Measurements from ENCODE around the gene CXCR6. TPM values are rescaled to one million over a fixed set of nuclear protein-coding genes. Genes with fewer than 3 reads are reported as not detected.

CXCR6 gene
- total and polyA plus RNA-seq, 2 of the 13 experiments (the other 11 are each of a cell fraction or from before 2014, with no cell fraction given): not detected

DNA sequence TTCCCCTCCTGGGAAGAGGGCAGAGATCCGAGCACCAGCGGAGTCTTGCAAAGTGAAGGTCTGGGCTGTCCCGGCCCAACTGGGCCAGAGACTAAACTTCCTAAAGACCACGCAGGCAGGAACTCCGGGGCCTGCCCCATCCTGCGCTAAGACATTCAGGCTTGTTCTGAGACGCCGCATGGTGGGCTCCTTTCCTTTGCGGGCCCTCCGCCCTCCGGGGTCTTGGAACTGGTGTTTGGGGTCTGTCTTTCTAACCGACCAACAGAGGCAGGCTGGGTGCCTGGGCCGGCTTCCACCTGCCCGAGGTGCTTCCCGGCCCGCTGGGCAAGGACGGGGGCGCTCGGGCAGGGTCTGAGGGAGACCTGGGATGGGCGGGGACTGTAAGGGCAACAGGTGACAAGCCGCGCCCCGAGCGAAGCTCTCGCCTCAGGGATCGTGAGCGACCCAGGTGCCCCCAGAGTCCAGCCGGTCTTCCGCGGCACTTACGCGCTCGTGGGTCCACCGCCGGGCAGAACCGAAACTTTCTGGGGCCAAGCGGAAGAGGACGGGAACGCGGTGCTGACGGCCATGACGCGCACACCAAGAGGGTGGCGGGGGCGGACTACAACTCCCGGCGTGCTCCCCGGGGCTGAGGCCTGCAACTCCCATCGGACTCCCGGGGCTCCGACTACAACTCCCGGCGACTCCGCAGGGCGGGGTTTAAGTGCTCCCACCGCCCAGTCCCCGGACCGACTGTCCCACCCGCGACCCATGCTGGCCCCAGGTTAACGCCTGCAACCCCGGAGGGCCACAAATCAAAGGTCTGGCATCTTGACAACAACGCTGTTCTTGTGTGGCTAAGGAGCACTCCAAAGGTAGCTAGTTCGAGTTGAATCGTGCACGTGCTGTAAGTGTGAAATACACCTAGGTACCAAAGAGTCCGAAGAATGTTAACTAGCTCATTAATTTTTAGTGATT, 52.2 kb downstream of the CXCR6 start, which contains the start of gene FYCO1 (continued):
- TF ChIP-seq ZNF207 (IDR thresholded peaks at IDR 0.05; ENCODE audit: borderline replicate concordance) (no peak), ZNF720 (CRISPR knock-in tag; IDR thresholded peaks at IDR 0.05) (no peak), ZNF777 (CRISPR knock-in tag; IDR thresholded peaks at IDR 0.05) (no peak), GABPA (IDR thresholded peaks at IDR 0.05; ENCODE audit: low read depth, low read length) (peak; percentile 51), GABPA (CRISPR knock-in tag; IDR thresholded peaks at IDR 0.05; ENCODE audit: low read depth) (peak; percentile 77), ZEB1 (IDR thresholded peaks at IDR 0.05; ENCODE audit: insufficient replicate concordance, low read depth) (peak; percentile 71), ZNF251 (CRISPR knock-in tag; IDR thresholded peaks at IDR 0.05) (no peak), SNAI1 (CRISPR knock-in tag; IDR thresholded peaks at IDR 0.05; ENCODE audit: borderline replicate concordance) (0 out of 2 replicates have a peak, but pooled peaks have one; percentile 76), DPF2 (CRISPR knock-in tag; IDR thresholded peaks at IDR 0.05; ENCODE audit: borderline replicate concordance, low read depth) (no peak), EHMT2 (IDR thresholded peaks at IDR 0.05; ENCODE audit: borderline replicate concordance, low read depth, low read length) (no peak), SUZ12 (IDR thresholded peaks at IDR 0.05; ENCODE audit: low read depth, low read length) (peak; percentile 68)
- TF ChIP-seq, protein P1, sequence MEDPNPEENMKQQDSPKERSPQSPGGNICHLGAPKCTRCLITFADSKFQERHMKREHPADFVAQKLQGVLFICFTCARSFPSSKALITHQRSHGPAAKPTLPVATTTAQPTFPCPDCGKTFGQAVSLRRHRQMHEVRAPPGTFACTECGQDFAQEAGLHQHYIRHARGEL (CRISPR knock-in tag; IDR thresholded peaks at IDR 0.05): no peak
- TF ChIP-seq, protein P2, sequence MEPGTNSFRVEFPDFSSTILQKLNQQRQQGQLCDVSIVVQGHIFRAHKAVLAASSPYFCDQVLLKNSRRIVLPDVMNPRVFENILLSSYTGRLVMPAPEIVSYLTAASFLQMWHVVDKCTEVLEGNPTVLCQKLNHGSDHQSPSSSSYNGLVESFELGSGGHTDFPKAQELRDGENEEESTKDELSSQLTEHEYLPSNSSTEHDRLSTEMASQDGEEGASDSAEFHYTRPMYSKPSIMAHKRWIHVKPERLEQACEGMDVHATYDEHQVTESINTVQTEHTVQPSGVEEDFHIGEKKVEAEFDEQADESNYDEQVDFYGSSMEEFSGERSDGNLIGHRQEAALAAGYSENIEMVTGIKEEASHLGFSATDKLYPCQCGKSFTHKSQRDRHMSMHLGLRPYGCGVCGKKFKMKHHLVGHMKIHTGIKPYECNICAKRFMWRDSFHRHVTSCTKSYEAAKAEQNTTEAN (CRISPR knock-in tag; conservative IDR thresholded peaks at IDR 0.05): no peak
- TF ChIP-seq, protein P3, sequence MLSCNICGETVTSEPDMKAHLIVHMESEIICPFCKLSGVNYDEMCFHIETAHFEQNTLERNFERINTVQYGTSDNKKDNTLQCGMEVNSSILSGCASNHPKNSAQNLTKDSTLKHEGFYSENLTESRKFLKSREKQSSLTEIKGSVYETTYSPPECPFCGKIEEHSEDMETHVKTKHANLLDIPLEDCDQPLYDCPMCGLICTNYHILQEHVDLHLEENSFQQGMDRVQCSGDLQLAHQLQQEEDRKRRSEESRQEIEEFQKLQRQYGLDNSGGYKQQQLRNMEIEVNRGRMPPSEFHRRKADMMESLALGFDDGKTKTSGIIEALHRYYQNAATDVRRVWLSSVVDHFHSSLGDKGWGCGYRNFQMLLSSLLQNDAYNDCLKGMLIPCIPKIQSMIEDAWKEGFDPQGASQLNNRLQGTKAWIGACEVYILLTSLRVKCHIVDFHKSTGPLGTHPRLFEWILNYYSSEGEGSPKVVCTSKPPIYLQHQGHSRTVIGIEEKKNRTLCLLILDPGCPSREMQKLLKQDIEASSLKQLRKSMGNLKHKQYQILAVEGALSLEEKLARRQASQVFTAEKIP (CRISPR knock-in tag; IDR thresholded peaks at IDR 0.05; ENCODE audit: borderline replicate concordance): no peak
- TF ChIP-seq, protein P4, sequence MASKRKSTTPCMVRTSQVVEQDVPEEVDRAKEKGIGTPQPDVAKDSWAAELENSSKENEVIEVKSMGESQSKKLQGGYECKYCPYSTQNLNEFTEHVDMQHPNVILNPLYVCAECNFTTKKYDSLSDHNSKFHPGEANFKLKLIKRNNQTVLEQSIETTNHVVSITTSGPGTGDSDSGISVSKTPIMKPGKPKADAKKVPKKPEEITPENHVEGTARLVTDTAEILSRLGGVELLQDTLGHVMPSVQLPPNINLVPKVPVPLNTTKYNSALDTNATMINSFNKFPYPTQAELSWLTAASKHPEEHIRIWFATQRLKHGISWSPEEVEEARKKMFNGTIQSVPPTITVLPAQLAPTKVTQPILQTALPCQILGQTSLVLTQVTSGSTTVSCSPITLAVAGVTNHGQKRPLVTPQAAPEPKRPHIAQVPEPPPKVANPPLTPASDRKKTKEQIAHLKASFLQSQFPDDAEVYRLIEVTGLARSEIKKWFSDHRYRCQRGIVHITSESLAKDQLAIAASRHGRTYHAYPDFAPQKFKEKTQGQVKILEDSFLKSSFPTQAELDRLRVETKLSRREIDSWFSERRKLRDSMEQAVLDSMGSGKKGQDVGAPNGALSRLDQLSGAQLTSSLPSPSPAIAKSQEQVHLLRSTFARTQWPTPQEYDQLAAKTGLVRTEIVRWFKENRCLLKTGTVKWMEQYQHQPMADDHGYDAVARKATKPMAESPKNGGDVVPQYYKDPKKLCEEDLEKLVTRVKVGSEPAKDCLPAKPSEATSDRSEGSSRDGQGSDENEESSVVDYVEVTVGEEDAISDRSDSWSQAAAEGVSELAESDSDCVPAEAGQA (IDR thresholded peaks at IDR 0.05; ENCODE audit: low read depth): peak; percentile 86
- TF ChIP-seq, protein P4 (CRISPR knock-in tag; IDR thresholded peaks at IDR 0.05; ENCODE audit: borderline replicate concordance): no peak
- TF ChIP-seq, protein P5, sequence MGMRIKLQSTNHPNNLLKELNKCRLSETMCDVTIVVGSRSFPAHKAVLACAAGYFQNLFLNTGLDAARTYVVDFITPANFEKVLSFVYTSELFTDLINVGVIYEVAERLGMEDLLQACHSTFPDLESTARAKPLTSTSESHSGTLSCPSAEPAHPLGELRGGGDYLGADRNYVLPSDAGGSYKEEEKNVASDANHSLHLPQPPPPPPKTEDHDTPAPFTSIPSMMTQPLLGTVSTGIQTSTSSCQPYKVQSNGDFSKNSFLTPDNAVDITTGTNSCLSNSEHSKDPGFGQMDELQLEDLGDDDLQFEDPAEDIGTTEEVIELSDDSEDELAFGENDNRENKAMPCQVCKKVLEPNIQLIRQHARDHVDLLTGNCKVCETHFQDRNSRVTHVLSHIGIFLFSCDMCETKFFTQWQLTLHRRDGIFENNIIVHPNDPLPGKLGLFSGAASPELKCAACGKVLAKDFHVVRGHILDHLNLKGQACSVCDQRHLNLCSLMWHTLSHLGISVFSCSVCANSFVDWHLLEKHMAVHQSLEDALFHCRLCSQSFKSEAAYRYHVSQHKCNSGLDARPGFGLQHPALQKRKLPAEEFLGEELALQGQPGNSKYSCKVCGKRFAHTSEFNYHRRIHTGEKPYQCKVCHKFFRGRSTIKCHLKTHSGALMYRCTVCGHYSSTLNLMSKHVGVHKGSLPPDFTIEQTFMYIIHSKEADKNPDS (CRISPR knock-in tag; IDR thresholded peaks at IDR 0.05): peak; percentile 11; the same call in 1 of the 2 replicates
